Heart left ventricle (tissue), 13 donors: ENCODE data around the gene MPPED1.

Experiments
- POLR2A ChIP-seq, 2 donors: fragments of 450-650 bp; IDR thresholded peaks; one replicate each; pipeline ENCODE4 v1.6.1; 2017; ENCODE audit warnings: antibody characterized with exemption in 2 of 2, mild to moderate bottlenecking in 2 of 2, moderate library complexity in 2 of 2
- TF ChIP-seq, protein P1 (sequence below), 12 donors: fragments of 200-600 bp; sonication (generic) in 4 of 12; IDR thresholded peaks; one replicate each; pipeline versions ENCODE4 v1.5.0 to v1.8.0; 2018 to 2022; ENCODE audit warnings: antibody characterized with exemption in 12 of 12, mild to moderate bottlenecking in 5 of 12
- donor health status: ischemic (EF 13 %, LVEDD 7.1; RV severe dilation, severe dysfunction).
- donor health status: DM: no; HTN: yes; CAD: no.
- donor health status: DM: no; HTN: no; CAD: no.
- donor health status: ischemic (EF 25% LVEDD 6.9; RV normal size, moderate dysfunction).
- donor health status: ischemic (EF 25% LVEDD 5.7; RV mildly dilated, moderate dysfunction).
- donor health status: ischemic (EF 35%, LVEDD 5.7; RV mildly dilated, moderate dysfunction).
- donor health status: nonischemic (EF 11% LVEDD 7.7; RV severe dilation, severe dysfunction).
- donor health status: DM: yes; HTN: yes; CAD: no.
- donor health status: PGD.
- donor health status: ischemic (EF 29% LVEDD 5.4; RV normal size, mild dysfunction).
- donor health status: nonischemic (EF 23%, LVEDD 6.1; RV moderate dilation, normal function).

- no peak for TF ChIP-seq POLR2A (IDR thresholded peaks at IDR 0.05)
- TF ChIP-seq, protein P1, sequence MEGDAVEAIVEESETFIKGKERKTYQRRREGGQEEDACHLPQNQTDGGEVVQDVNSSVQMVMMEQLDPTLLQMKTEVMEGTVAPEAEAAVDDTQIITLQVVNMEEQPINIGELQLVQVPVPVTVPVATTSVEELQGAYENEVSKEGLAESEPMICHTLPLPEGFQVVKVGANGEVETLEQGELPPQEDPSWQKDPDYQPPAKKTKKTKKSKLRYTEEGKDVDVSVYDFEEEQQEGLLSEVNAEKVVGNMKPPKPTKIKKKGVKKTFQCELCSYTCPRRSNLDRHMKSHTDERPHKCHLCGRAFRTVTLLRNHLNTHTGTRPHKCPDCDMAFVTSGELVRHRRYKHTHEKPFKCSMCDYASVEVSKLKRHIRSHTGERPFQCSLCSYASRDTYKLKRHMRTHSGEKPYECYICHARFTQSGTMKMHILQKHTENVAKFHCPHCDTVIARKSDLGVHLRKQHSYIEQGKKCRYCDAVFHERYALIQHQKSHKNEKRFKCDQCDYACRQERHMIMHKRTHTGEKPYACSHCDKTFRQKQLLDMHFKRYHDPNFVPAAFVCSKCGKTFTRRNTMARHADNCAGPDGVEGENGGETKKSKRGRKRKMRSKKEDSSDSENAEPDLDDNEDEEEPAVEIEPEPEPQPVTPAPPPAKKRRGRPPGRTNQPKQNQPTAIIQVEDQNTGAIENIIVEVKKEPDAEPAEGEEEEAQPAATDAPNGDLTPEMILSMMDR (IDR thresholded peaks at IDR 0.05): no peak
Observed at GRCh38 chr22:43466710-43467109, 54.9 kb downstream of the MPPED1 start.
